Measurements from ENCODE around the gene SLN. TPM values are rescaled to one million over a fixed set of nuclear protein-coding genes. Genes with fewer than 3 reads are reported as not detected.

Gene SLN
- total RNA-seq, 2 donors from 2014 or later, result not detected

DNA sequence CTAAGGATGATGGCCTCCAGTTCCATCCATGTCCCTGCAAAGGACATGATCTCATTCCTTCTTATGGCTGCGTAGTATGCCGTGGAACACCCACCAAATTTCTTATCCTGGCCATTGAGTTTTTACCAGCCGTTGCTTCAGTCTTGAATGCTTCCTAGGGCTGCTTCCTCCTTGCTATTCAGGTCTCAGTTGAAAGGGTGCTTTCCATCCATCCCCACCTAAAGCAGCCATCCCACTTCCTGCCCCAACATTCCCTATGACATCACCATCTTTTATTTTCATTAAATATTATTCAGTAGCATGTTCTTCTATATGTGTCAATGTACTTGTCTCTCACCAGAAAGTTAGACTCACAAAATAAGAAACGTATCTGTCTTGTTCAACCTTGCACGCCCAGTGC, 40.7 kb upstream of the SLN start:
- Histone ChIP-seq H3K9me3 (no peaks in the 10 kb centered on the region), H3K27me3 (no peaks in the 10 kb centered on the region), H3K4me1 (no peaks in the 10 kb centered on the region), H3K36me3 (no peaks in the 10 kb centered on the region), H3K4me3 (no peak overlapping the region), H3K9ac (ENCODE audit: low read depth in 2 of 2, low read length in 2 of 2) (no peak overlapping the region), H3K27ac (no peak overlapping the region)
- TF ChIP-seq, protein P1, sequence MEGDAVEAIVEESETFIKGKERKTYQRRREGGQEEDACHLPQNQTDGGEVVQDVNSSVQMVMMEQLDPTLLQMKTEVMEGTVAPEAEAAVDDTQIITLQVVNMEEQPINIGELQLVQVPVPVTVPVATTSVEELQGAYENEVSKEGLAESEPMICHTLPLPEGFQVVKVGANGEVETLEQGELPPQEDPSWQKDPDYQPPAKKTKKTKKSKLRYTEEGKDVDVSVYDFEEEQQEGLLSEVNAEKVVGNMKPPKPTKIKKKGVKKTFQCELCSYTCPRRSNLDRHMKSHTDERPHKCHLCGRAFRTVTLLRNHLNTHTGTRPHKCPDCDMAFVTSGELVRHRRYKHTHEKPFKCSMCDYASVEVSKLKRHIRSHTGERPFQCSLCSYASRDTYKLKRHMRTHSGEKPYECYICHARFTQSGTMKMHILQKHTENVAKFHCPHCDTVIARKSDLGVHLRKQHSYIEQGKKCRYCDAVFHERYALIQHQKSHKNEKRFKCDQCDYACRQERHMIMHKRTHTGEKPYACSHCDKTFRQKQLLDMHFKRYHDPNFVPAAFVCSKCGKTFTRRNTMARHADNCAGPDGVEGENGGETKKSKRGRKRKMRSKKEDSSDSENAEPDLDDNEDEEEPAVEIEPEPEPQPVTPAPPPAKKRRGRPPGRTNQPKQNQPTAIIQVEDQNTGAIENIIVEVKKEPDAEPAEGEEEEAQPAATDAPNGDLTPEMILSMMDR (IDR thresholded peaks at IDR 0.05), result no peak
- intact Hi-C loops (cut with DNase I), result no loop called here
- no peak for DNase-seq

DNA sequence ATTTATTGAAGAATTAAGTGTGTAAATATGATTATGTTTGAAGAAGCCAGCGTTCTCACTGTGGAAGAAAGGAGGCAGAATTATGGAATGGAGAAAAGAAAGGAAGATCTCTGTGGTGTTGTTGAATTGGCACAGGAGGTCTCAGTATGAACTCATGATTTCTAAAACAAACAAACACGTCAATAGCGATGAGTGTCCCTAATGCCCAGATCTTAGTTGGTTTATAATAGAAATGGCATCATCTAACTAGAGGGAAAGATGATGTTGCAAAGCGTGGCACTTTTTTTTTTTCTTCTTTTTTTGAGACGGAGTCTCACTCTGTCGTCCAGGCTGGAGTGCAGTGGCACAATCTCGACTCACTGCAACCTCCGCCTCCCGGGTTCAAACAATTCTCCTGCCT, 39.2 kb upstream of the SLN start:
- Histone ChIP-seq H3K4me3 (no peak overlapping the region), H3K36me3 (no peaks in the 10 kb centered on the region), H3K9ac (ENCODE audit: low read depth in 2 of 2, low read length in 2 of 2) (no peak overlapping the region), H3K27me3 (no peaks in the 10 kb centered on the region), H3K4me1 (no peaks in the 10 kb centered on the region), H3K9me3 (no peaks in the 10 kb centered on the region), H3K27ac (no peak overlapping the region)
- TF ChIP-seq, protein P1 (IDR thresholded peaks at IDR 0.05), result no peak
- DNase-seq, result no peak
- intact Hi-C loops (cut with DNase I), result no loop called here

DNA sequence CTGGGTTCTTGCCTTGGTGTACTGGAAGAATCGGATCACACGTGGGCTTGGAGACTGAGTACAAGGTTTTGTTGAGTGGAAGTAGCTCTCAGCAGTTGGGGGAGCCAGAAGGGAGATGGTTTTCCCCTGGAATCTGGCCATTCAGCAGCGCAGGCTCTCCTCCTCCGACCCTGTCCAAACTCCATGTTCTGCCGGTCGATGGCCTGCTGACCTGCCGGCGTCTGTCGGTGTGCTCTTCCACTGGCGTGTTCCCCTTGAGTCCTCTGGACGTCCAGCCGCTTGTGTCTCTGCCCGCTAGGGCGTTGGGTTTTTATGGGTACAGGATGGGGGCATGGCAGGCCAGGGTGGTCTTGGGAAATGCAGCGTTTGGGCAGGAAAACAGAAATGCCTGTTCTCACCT, 38.5 kb upstream of the SLN start:
- DNase-seq, result no peak
- H3K27me3 ChIP-seq, result no peaks in the 10 kb centered on the region
- H3K36me3 ChIP-seq, result no peaks in the 10 kb centered on the region
- H3K4me1 ChIP-seq, result no peaks in the 10 kb centered on the region
- no peaks in the 10 kb centered on the region for H3K9me3 ChIP-seq
- TF ChIP-seq, protein P1 (IDR thresholded peaks at IDR 0.05), result no peak
- no peak overlapping the region for H3K9ac ChIP-seq (ENCODE audit: low read depth in 2 of 2, low read length in 2 of 2)
- intact Hi-C loops (cut with DNase I), result no loop called here
- no peak overlapping the region for H3K4me3 ChIP-seq
- H3K27ac ChIP-seq, result no peak overlapping the region

DNA sequence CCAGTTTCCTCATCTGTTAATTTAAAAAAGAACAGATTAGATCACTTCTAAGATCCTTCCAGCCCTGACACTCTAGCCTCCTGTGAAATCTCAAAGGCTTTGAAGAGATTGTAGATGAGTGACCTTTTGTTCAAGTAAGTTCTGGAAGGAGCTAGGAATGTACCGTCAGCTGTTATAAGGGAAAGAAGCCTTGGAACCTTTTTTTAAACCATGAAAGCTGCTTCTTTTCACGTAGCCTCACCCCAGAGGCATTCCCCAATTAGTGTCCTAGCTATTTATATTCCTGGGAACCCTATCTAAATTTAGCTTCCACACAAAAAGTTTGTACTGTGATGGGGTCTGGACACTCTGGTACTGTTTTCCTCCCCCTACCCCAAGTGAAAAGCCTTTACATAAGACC, 35.8 kb upstream of the SLN start:
- H3K9ac ChIP-seq (ENCODE audit: low read depth in 2 of 2, low read length in 2 of 2), result no peak overlapping the region
- TF ChIP-seq, protein P1 (IDR thresholded peaks at IDR 0.05), result no peak
- H3K27ac ChIP-seq, result no peak overlapping the region
- no peaks in the 10 kb centered on the region for H3K4me1 ChIP-seq
- H3K4me3 ChIP-seq, result no peak overlapping the region
- intact Hi-C loops (cut with DNase I), result no loop called here
- no peaks in the 10 kb centered on the region for H3K36me3 ChIP-seq
- no peak for DNase-seq
- H3K27me3 ChIP-seq, result no peaks in the 10 kb centered on the region
- H3K9me3 ChIP-seq, result no peaks in the 10 kb centered on the region

DNA sequence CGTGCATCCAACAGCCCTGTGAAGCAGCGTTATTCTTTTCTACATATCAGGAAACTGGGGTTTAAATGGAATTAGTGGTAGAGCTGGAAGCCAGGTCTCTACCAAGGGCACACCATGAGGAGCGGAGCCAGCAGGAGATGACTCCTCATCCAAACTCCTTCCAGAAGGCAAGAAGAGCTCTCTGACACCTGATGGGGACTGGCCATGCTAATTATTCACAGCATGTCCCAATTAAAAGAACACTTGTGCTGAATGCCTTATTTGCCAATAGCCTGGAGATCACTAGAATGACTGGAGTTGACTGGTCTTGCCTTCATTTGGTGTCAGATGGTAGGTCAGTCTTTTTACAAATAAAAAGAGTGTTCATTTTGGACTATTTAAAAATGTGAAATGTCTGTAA, 32.9 kb upstream of the SLN start:
- no peak for DNase-seq
- H3K9me3 ChIP-seq, result no peaks in the 10 kb centered on the region
- H3K36me3 ChIP-seq, result no peaks in the 10 kb centered on the region
- TF ChIP-seq, protein P1 (IDR thresholded peaks at IDR 0.05), result no peak
- intact Hi-C loops (cut with DNase I), result loop anchor here (5.0 kb wide), 1 partner anchor 153 kb away; no protein-coding TSS in a partner anchor
- H3K27ac ChIP-seq, result no peak overlapping the region
- H3K4me1 ChIP-seq, result no peaks in the 10 kb centered on the region
- no peak overlapping the region for H3K9ac ChIP-seq (ENCODE audit: low read depth in 2 of 2, low read length in 2 of 2)
- no peak overlapping the region for H3K4me3 ChIP-seq
- H3K27me3 ChIP-seq, result no peaks in the 10 kb centered on the region

DNA sequence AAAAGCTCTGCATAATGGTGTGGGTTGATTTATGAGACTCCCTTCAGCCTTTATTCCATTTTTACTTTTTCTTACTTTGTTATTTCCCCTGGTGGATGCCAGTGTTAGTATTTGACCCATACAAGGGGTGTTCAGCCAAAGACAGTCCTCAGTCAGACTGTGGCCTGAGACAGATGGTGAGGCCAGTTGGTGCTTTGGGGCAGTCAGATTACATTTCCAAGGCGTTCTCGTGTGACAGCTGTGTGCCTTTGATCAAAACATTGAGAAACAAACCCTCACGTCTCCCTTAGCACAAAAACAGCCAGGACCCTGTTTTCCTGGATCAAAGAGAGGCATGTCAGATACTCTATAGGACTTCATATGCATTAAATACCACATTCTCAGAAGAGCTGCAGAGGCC, 31.3 kb upstream of the SLN start:
- intact Hi-C loops (cut with DNase I), result loop anchor here (5.0 kb wide), 1 partner anchor 154 kb away; no protein-coding TSS in a partner anchor
- no peaks in the 10 kb centered on the region for H3K4me1 ChIP-seq
- H3K27ac ChIP-seq, result no peak overlapping the region
- no peaks in the 10 kb centered on the region for H3K9me3 ChIP-seq
- DNase-seq, result no peak
- TF ChIP-seq, protein P1 (IDR thresholded peaks at IDR 0.05), result no peak
- no peak overlapping the region for H3K4me3 ChIP-seq
- H3K27me3 ChIP-seq, result no peaks in the 10 kb centered on the region
- H3K9ac ChIP-seq (ENCODE audit: low read depth in 2 of 2, low read length in 2 of 2), result no peak overlapping the region
- H3K36me3 ChIP-seq, result no peaks in the 10 kb centered on the region

Measured in colonic mucosa (tissue), 4 donors.